Limb (tissue), 2 donors: ENCODE data around the gene TEX2.
"Not testable (repeated sequence)": the region's sequence is repeated elsewhere in the genome, so short reads cannot be mapped to it uniquely, and the experiment has no call there.

ENCODE experiments used
- DNase-seq, 2 donors: peaks; one replicate each; pipeline ENCODE4 v3.0.0-alpha.2; 2016; ENCODE audit errors: extremely low spot score in 2 of 2

The TEX2 gene

DNA sequence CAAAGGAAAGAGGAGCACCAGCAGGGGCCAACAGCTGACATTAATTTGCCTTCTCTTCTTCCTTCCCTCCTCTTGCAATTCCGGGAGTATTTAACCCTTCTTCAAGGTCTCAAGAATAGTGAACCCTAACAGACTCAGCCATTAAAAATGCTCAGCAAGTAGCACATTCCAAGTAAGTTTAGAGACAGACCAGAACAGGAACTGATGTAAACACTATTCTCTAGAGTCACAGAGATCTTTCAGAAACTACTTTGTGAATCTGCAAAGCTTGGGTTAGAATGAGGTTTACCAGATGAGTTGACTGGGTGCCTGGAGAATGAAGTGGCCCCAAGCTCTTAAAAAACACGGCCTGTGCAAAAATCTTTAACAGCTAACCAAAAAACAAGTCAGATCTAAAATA lies 50.9 kb downstream of the TEX2 start:
- DNase-seq = no peak

DNA sequence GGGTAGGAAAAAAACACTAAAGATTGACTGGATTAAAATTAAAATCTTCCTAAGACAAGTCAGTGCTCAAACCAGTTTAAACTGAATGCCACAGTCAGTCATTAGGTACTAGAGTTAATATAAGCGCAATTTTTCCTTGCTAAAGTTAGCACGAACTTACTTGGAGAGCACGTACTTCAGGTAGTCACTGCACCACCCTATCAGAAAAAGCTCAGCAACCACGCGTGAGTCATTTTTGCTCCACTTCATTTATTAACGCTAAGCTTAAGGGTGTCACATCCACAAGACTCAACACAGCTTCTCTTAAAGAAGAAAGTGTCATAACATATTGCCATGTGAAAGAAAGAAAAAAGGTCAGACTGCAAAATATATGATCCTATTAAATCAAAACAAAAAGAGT lies 53.1 kb downstream of the TEX2 start:
- DNase-seq = no peak

DNA sequence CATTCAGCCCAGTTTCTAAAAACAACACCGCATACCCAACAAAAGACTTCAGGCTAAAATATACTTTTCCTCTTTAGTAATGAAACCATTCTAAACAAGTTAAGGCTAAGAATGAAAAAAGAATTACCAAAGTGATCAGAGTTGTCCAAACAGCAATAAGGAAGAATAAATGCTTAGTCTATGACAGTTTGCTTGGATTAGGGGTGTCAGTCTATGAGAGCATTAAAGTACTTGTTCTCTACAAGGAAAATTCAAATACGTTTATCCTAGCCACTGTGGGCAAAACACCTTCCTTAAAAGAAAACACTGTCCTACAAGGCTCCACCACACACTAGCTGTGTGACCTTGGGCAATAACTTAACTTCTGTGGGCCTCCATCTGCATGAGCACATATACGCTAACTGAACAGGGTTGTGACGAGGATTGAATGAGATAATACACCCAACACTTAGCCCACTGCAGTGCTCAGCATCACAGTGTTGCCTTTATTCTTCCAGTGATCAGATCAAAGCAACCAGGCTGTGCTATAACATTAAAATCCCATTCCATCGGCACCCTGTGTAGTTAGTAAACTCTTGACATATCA lies 53.6 kb downstream of the TEX2 start:
- DNase-seq = no peak

- not testable (repeated sequence) for DNase-seq
Measured at GRCh38 chr17:64208656-64209055, 54.4 kb downstream of the TEX2 start.

DNA sequence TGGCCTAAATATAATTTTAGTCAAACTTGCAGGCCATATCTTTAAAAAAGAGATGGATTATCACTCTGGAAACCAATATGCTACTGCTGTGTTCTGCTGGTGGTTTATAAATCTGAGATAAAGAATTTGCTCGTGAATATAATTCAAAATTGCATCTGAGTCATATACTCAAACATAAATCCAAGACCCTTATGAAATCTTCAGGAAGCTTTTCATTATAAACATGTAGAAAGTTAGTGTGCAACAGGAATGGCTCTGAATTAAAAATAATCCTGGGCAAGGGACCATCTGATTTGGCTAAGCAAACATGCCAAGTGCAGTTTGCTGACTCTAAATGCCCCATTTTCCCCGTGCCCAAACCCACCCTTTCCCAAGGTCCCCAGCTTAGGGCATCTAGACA lies 57.3 kb downstream of the TEX2 start:
- DNase-seq = no peak

- DNase-seq = no peak
Measured at GRCh38 chr17:64203630-64204029, 59.4 kb downstream of the TEX2 start.

DNA sequence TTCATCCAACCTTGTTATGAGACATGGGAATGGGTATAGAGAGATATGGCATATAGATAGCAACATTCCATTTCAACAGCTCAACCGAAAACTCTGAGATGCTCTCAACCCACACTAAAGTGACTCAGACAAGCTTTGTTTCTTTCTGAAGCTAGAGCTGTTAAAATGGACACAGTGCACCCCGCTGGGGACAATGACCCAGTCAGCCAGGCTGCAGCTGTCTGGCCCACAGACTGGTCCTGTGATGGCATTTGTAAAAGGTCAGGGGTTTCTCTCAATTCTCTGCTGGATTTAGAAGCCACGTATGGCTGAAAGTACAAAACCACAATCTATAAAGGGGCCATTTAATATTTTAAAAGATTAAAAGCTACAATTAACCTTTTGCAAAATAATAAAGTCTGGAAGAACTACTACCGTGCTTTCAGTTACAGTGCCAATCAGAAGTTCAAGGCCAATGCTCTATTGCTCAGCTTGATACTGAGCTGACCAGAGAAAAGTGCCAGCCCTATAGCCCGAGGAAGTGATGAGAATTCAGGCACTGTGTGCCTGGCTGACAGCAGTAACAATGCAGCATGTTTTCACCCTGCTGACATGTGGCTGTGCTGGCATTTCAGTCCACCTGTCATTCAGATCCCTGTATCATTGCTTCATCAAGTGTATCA lies 60.2 kb downstream of the TEX2 start:
- DNase-seq = no peak

- no peak for DNase-seq
Measured at GRCh38 chr17:64200080-64201032, 62.7 kb downstream of the TEX2 start.

DNA sequence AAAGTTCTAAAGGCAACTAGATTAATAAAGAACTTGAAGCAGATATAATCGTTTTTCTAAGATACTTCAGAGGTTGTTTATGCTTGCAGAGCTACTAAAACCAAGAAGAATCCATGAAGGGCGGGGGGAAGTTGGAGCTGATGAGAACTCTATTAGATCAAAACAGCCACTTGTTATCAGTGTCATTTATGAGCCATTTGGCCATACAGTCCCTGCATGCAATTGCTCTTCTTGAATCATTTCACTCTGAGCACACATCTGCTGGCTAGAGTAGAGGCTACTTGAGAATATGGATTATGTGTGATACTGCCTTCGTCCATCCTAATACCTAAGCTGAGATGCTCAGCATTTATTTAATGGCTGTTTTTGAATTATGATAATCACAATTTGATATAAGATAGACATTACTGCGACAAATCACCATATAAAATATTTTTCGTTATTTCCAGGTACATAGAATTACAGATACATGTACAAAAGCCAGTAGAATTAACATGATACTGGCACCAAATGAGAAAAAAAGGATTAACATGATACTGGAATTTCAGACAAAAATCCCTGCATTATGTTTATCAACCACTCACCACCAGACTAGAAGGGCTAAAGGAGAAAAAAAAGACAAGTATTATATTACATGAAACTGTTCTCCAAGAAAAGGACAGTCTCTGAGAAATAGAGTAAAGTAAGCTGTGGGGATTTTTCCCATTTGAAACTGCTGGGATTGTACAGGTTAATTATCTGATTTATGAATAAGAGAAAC lies 64.5 kb downstream of the TEX2 start:
- no peak for DNase-seq

DNA sequence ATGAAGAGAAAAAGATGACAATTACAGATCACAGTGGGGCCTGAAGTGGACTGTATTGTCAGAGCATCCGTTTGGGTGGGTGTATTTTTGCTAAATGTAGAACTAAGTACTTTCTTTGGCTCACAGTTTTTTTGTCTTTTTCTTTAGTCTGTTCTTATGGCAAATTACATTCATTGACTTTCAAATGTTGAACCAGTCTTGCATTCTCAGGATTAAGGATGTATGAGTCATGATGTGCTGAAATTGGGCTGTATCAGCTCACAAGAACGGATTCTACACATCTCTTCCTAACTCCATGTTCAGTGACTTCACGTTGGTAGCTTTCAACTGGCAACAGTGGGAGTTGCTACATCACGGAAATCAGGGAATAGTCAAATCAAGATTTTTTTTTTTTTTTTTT lies 66.5 kb downstream of the TEX2 start:
- no peak for DNase-seq

DNA sequence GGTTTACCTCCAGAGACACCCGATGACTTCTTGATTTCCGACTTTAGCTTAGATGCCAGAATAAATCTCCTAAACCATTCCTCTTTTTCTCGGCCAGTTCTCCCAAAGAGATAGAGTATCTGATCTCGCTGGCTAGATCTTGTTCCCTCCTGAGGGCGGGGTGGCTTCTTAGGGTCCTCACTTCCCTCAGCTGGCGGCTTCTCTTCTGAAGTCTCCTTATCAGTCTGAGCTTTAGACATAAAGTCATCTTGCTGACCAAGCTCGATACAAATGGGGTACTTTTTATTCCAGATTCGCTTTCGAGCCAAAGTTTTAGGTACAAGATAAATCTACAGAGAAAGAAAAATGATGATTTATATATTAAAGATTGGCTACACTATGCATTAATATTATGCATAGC lies 69.5 kb downstream of the TEX2 start:
- DNase-seq = no peak

DNA sequence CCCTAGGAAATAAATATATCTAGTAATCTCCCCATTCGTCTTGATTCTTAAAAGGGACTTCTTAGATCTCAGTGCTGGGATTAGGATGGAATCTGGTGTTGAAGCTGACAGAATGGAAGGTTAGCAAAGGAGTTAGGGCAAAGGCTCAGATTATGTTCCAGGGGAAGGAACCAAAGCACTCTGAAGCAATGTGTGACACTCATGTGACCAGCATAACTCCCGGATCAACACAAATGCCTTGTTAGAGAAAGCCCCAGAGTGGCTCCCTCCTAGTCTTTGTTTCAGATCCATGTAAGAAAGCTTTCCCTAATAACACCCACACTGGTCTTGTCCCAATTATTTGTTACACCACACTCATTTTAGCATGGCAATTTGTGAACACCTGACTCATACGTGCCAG lies 70.5 kb downstream of the TEX2 start:
- DNase-seq = no peak

- no peak for DNase-seq
Measured at GRCh38 chr17:64190472-64190871, 72.6 kb downstream of the TEX2 start.

GRCh38 chr17:64188088-64188487 lies 75.0 kb downstream of the TEX2 start:
- DNase-seq = no peak

DNA sequence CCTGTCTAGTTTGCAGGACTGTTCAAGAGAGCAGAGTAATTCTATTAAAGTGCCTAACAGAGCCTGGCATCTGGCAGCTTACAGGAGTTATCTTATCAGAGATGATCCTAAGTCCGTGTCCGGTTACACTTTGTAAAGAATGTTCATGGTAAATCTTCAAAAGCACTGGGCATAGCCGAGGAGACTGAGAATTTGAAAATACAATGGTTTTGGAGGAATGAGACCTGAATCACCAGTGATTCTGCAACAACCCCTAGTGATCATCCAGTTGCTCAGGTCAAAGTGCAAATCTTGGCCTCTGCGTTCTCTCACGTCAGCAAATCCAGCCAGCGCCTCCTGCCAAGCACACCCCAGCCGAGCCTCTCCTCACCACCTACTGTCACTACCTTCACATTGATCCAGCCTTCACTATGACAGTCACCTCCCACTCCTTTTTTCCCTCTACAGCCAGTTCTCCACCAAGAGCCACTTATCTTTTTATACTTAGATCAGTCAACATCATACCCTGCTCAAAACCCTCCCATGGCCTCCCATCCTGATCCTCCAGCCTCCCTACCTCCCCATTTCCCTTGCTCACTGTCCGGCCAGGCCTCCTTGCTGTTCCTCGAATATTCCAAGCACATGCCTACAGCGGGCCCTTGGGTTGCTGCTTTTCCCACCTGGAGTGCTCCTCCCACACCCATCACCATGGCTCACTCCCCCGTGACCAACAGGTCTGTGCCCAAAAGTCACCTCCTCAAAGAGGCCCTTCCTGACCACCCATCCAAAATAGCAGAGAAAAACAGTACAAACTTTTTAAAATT lies 75.8 kb downstream of the TEX2 start:
- no peak for DNase-seq

DNA sequence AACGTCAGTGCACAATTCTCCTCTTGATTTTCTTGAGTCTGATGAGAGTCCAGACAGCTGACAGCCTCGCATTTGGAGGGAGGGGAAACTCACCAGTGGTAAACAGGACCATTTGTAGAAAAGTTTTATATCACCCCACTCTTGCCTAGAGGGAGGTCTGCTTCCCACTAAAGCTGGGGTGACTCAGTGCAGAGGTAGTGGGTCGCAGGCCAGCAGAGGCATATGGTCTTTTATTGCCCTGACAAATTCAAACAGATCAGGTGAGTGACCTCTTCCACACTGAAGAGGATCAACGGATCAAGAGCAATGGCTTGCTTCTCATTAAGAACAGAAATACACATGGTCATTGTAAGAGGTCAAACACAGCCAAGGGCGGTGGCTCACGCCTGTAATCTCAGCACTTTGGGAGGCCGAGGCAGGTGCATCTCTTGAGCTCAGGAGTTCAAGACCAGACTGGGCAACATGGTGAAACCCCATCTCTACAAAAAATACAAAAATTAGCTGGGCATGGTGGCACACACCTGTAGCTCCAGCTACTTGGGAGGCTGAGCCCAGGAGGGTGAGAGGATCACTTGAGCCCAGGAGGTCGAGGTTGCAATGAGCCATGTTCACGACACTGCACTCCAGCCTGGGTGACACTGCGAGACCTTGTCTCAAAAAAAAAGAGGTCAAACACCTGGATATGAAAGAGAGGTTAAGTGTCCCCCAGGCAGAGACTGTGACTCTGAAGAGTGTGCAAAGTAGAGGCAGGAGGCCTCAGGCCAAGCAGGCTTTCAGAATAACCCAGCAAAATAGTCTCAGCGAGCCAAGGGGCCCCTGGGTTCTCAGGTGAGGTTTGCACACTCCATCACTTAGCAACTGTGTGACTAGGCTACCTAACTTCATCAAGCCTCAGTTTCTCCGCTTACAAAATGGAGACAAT lies 76.6 kb downstream of the TEX2 start:
- no peak for DNase-seq

GRCh38 chr17:64185557-64185956 lies 77.5 kb downstream of the TEX2 start:
- not testable (repeated sequence) for DNase-seq

- no peak for DNase-seq
Measured at GRCh38 chr17:64185101-64185500, 78.0 kb downstream of the TEX2 start.

GRCh38 chr17:64183815-64184214 lies 79.2 kb downstream of the TEX2 start:
- DNase-seq = no peak
